Measurements from ENCODE around the gene LAMA3. TPM values are rescaled to one million over a fixed set of nuclear protein-coding genes. Genes with fewer than 3 reads are reported as not detected.

LAMA3 gene
- total and polyA plus RNA-seq, 12 donors = 1.6 to 10.2 (median 4.0) TPM

GRCh38 chr18:23849141-23849540 lies 159.9 kb downstream of the LAMA3 start:
- 75 to 90% (median 85%) methylated on average over 1 of the region's 1 CpG for WGBS, 4 donors
- no peak for DNase-seq
- no peaks in the 10 kb centered on the region for H3K36me3 ChIP-seq (replicated peaks in 1 of 2)
- no peaks in the 10 kb centered on the region for H3K4me1 ChIP-seq (replicated peaks in 1 of 2)
- no peak overlapping the region for H3K4me3 ChIP-seq
- H3K27me3 ChIP-seq = no peaks in the 10 kb centered on the region
- H3K27ac ChIP-seq = no peak overlapping the region
- no peaks in the 10 kb centered on the region for H3K9me3 ChIP-seq (replicated peaks in 1 of 3)
- TF ChIP-seq CTCF (IDR thresholded peaks at IDR 0.05) (no peak), POLR2A (IDR thresholded peaks at IDR 0.05) (no peak)
- intact Hi-C loops (cut with DNase I) = no loop called here

DNA sequence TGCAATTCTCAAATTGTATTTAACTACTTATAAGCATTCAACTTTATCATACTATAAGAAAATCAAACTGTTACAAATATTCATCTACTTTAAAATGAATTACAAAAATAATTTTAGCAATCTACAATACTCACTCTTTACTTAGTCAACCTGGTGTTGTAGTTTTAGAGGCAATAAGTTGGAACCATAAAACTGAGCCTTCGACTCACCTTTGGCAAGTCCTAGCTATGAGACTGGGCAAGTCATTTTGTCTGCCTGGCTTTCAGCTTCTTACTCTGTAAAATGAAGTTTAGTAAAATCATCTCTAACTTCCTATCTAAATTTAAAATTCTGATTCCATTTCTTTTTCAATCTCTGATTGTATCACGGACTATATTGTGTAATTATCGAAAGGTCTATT lies 161.0 kb downstream of the LAMA3 start:
- Histone ChIP-seq H3K9me3 (replicated peaks in 1 of 3) (no peaks in the 10 kb centered on the region), H3K4me1 (replicated peaks in 1 of 2) (no peaks in the 10 kb centered on the region), H3K27ac (no peak overlapping the region), H3K27me3 (no peaks in the 10 kb centered on the region), H3K4me3 (no peak overlapping the region), H3K36me3 (replicated peaks in 1 of 2) (no peaks in the 10 kb centered on the region)
- intact Hi-C loops (cut with DNase I) = no loop called here
- no peak for TF ChIP-seq POLR2A (IDR thresholded peaks at IDR 0.05)
- TF ChIP-seq CTCF (IDR thresholded peaks at IDR 0.05) = no peak
- no peak for DNase-seq
- 95 to 97% (median 95%) methylated on average over 3 of the region's 3 CpGs for WGBS, 4 donors

DNA sequence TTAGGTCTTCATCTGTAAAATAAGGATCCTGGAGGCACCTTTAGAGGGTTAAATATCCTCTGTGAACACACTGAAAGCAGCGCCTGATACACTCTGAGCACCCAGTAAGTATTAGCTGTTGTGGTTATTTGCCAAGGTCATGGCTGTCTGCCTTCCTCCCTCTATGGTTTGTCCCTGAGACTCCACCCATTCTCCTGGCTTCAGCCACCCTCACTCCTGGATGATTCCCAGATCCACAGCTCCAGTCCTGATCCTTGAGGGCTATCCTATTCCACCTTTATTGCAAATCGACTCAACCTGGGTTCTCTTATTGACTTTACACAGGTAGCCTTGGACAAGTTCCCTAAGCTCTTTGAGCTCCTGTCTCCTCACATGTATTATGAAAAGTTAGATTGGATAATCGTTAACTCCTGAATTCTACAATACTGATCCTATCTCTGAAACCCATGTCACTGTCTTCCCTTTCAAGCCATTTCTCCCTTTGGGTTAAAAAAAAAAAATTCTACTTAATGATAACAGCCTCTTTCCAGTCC lies 162.3 kb downstream of the LAMA3 start:
- no peak for TF ChIP-seq CTCF (IDR thresholded peaks at IDR 0.05)
- TF ChIP-seq POLR2A (IDR thresholded peaks at IDR 0.05) = no peak
- whole genome bisulfite sequencing, 4 donors = 71 to 87% (median 80%) methylated on average over 3 of the region's 3 CpGs
- peak in 1 of 7 donors; percentile 24 for DNase-seq
- Histone ChIP-seq H3K36me3 (replicated peaks in 1 of 2) (no peaks in the 10 kb centered on the region), H3K4me3 (no peak overlapping the region), H3K9me3 (replicated peaks in 1 of 3) (no peaks in the 10 kb centered on the region), H3K4me1 (replicated peaks in 1 of 2) (no peaks in the 10 kb centered on the region), H3K27ac (no peak overlapping the region), H3K27me3 (no peaks in the 10 kb centered on the region)
- intact Hi-C loops (cut with DNase I) = no loop called here

GRCh38 chr18:23852236-23853045 lies 163.2 kb downstream of the LAMA3 start:
- intact Hi-C loops (cut with DNase I) = no loop called here
- Histone ChIP-seq H3K27ac (no peak overlapping the region), H3K4me3 (no peak overlapping the region), H3K9me3 (replicated peaks in 1 of 3) (no peaks in the 10 kb centered on the region), H3K4me1 (replicated peaks in 1 of 2) (no peaks in the 10 kb centered on the region), H3K27me3 (no peaks in the 10 kb centered on the region), H3K36me3 (replicated peaks in 1 of 2) (no peaks in the 10 kb centered on the region)
- no peak for DNase-seq
- TF ChIP-seq CTCF (IDR thresholded peaks at IDR 0.05) (no peak), POLR2A (IDR thresholded peaks at IDR 0.05) (no peak)
- 90 to 97% (median 96%) methylated on average over 4 of the region's 4 CpGs for WGBS, 4 donors

Data from adrenal gland (tissue), 12 donors.